GM12878 (cell line): ENCODE data around the gene ITIH5. TPM values are rescaled to one million over a fixed set of nuclear protein-coding genes. Genes with fewer than 3 reads are reported as not detected.

Experiments
- ATAC-seq: fragments of 200-7000 bp; cut with Tn5 transposase; 3 replicates; pipeline ENCODE4 v1.9.1; 2020; ENCODE audit warnings: mild to moderate bottlenecking, moderate library complexity
- BruUV-seq: library from RNA; stranded (reverse); fragments of 400-500 nt; replicated peaks from 2 replicates; lab custom pipeline; 2021; lab: Mats Ljungman, UMichigan
- CTCF ChIA-PET: fragments of 300-600 bp; sonication (Branson Sonifier 250); formaldehyde crosslinking; extraction: SDS; loops from one replicate; lab custom pipeline; 2021; ENCODE audit warnings: inconsistent platforms; lab: Yijun Ruan, JAX
- POLR2A ChIA-PET: fragments of 350-600 bp; formaldehyde crosslinking; extraction: SDS; loops from one replicate; lab custom pipeline; 2021; ENCODE audit warnings: inconsistent platforms; lab: Charles Lee
- RAD21 ChIA-PET: fragments of 300-600 bp; sonication (Branson Sonifier 250); formaldehyde crosslinking; loops from one replicate; lab custom pipeline; 2023; ENCODE audit warnings: antibody characterized with exemption; ENCODE audit not compliant: unreplicated experiment; lab: Charles Lee
- SMC1A ChIA-PET: fragments of 300-600 bp; sonication (Branson Sonifier 250); formaldehyde crosslinking; loops from one replicate; lab custom pipeline; 2023; ENCODE audit not compliant: unreplicated experiment, uncharacterized antibody; lab: Charles Lee
- DNase-seq: peaks from one replicate; pipeline ENCODE4 v3.0.0-alpha.2; 2011; ENCODE audit warnings: low read depth, low spot score
- FAIRE-seq: peaks from 3 replicates; lab custom pipeline; 2011; peaks lifted over from hg19 to GRCh38; lab: Jason Lieb, UNC
- H2AFZ ChIP-seq: 2 replicates; pipeline ENCODE4 v1.6.0; 2011; ENCODE audit warnings: low read depth, low read length, control low read depth; ENCODE audit not compliant: control insufficient read depth
- H3K27ac ChIP-seq: 2 replicates; pipeline ENCODE4 v1.5.1; 2011; ENCODE audit warnings: control low read depth; ENCODE audit not compliant: control insufficient read depth, insufficient read depth
- H3K27me3 ChIP-seq, 2 experiments: replicated peaks in 1 of 2; 2 replicates each; pipeline versions ENCODE4 v1.6.0 to v1.6.1; 2011; ENCODE audit warnings: low read length in 1 of 2; ENCODE audit not compliant: control insufficient read depth in 2 of 2, insufficient read depth in 2 of 2
- H3K36me3 ChIP-seq, 2 experiments: 2 replicates each; pipeline ENCODE4 v1.5.1; 2011; ENCODE audit warnings: low read length in 1 of 2; ENCODE audit not compliant: control insufficient read depth in 2 of 2, insufficient read depth in 2 of 2
- H3K4me1 ChIP-seq: 2 replicates; pipeline ENCODE4 v1.6.1; 2011; ENCODE audit warnings: mild to moderate bottlenecking, low read length, moderate library complexity, mixed read lengths; ENCODE audit not compliant: control insufficient read depth, insufficient read depth
- H3K4me2 ChIP-seq: 2 replicates; pipeline ENCODE4 v1.6.0; 2011; ENCODE audit warnings: control low read depth; ENCODE audit not compliant: control insufficient read depth, insufficient read depth
- H3K4me3 ChIP-seq: fragments of 200-600 bp; sonication (generic); 2 replicates; pipeline ENCODE4 v1.5.1; 2016
- H3K79me2 ChIP-seq: 2 replicates; pipeline ENCODE4 v1.6.0; 2011; ENCODE audit warnings: low read length; ENCODE audit not compliant: control insufficient read depth, insufficient read depth
- H3K9ac ChIP-seq: 2 replicates; pipeline ENCODE4 v1.8.0; 2011; ENCODE audit warnings: low read length, control low read depth, mixed read lengths; ENCODE audit not compliant: control insufficient read depth, insufficient read depth
- H3K9me3 ChIP-seq: replicated peaks from 3 replicates; pipeline ENCODE4 v1.5.1; 2011; ENCODE audit warnings: mild to moderate bottlenecking, low read length; ENCODE audit not compliant: control insufficient read depth, insufficient read depth
- H4K20me1 ChIP-seq: 2 replicates; pipeline ENCODE4 v1.6.0; 2011; ENCODE audit not compliant: control insufficient read depth, insufficient read depth
- CREB1 ChIP-seq: IDR thresholded peaks from 2 replicates; pipeline ENCODE4 v1.6.1; 2012; ENCODE audit warnings: low read depth, mild to moderate bottlenecking, inconsistent platforms
- RCOR1 ChIP-seq: conservative IDR thresholded peaks from 2 replicates; pipeline ENCODE4 v1.6.1; 2012; ENCODE audit warnings: low read depth, low read length, improper control_type of control experiment
- ZNF592 ChIP-seq: fragments of 450-650 bp; IDR thresholded peaks from 2 replicates; pipeline ENCODE4 v1.6.1; 2017; ENCODE audit warnings: mild to moderate bottlenecking, moderate library complexity
- WGBS: methylation state at CpG from one replicate; pipeline ENCODE4 v1.1.6; 2016; ENCODE audit warnings: low lambda C conversion rate; ENCODE audit not compliant: insufficient replicate concordance, insufficient coverage; ENCODE audit errors: missing lambda C conversion rate; 5-methylcytosine and 5-hydroxymethylcytosine counted together
- in situ Hi-C: fragments of 300-500 bp; cut with MboI; formaldehyde crosslinking; loops from 9 replicates; pipeline ENCODE4 v1.14.3; 2018; ENCODE audit warnings: mixed read lengths
- intact Hi-C: fragments of 100-400 bp; cut with micrococcal nuclease; formaldehyde crosslinking; loops from one replicate; pipeline ENCODE4 v1.14.2; 2022; ENCODE audit not compliant: unreplicated experiment
- polyA plus RNA-seq, 11 experiments: library from polyadenylated mRNA; depleted of rRNA in 4 of 11; unstranded in 6 of 11; stranded (reverse) in 5 of 11; fragments of >200 nt; fragmentation: Nextera tagmentation in 4 of 11; fragmentation: Illumina TruSeq in 1 of 11; extraction: Ambion mirVana in 4 of 11; extraction: Trizol in 1 of 11; gene quantifications; 1 replicate in 1 of 11; 2 replicates in 10 of 11; pipeline versions ENCODE4 v1.2.1 to v1.2.3, GENCODE V29; 2011 to 2016; ENCODE audit warnings: inconsistent platforms in 2 of 11, missing spikeins in 2 of 11, low read depth in 1 of 11
- total RNA-seq, 4 experiments: library from RNA; depleted of rRNA in 3 of 4; stranded (reverse); fragments of >200 nt in 3 of 4; fragmentation: Illumina TruSeq in 1 of 4; extraction: Trizol in 1 of 4; gene quantifications; 2 replicates each; pipeline versions ENCODE4 v1.2.1 to v1.2.3, GENCODE V29; 2013 to 2021

ITIH5 gene
- total and polyA plus RNA-seq, 10 of the 15 experiments (the other 5 are each of a cell fraction or from before 2014, with no cell fraction given) = 0.14 to 0.43 (median 0.21) TPM; not detected in 7

GRCh38 chr10:7513936-7514335 is 152.8 kb downstream of the ITIH5 start:
- ChIA-PET RAD21 (interaction anchor here (1.0 to 1.6 kb wide), 3 partner anchors 11 to 41 kb away, joined by 3 to 4 read pairs (median 4); no protein-coding TSS in a partner anchor), CTCF (interaction anchor here (0.7 to 0.9 kb wide), 2 partner anchors 20 to 97 kb away, joined by 3 to 4 read pairs; no protein-coding TSS in a partner anchor), POLR2A (interaction anchor here (0.6 kb wide), 1 partner anchor 921 kb away, joined by 3 read pairs; no protein-coding TSS in a partner anchor), SMC1A (interaction anchor here (0.6 to 1.8 kb wide), 4 partner anchors 11 to 43 kb away, joined by 3 to 7 read pairs (median 4); no protein-coding TSS in a partner anchor)
- Histone ChIP-seq H3K4me2 (no peak overlapping the region), H2AFZ (no peak overlapping the region), H3K9me3 (peaks cover 5% of the 10 kb centered on the region; the same call in 2 of the 3 replicates), H3K27me3 (no peaks in the 10 kb centered on the region), H3K79me2 (no peaks in the 10 kb centered on the region), H4K20me1 (no peaks in the 10 kb centered on the region), H3K9ac (no peak overlapping the region), H3K4me1 (peaks cover 6% of the 10 kb centered on the region), H3K4me3 (no peak overlapping the region), H3K36me3 (no peaks in the 10 kb centered on the region), H3K27ac (no peak overlapping the region)
- BruUV-seq = no TSS peak
- intact Hi-C loops (no loop called here), in situ Hi-C loops (no loop called here)
- ATAC-seq (no peak), DNase-seq (no peak), FAIRE-seq (no peak)
- no peak for TF ChIP-seq RCOR1
- no peak for TF ChIP-seq ZNF592
- no peak for TF ChIP-seq CREB1
- 63% methylated on average over 4 of the region's 4 CpGs for WGBS
